GM12878 (cell line): ENCODE measurements around the gene MAD2L2.

ENCODE experiments used
- CEBPZ ChIP-seq: fragments of 150-350 bp; IDR thresholded peaks from 2 replicates; pipeline ENCODE4 v1.6.1; 2016; ENCODE audit warnings: low read depth, low read length
- CREB1 ChIP-seq: IDR thresholded peaks from 2 replicates; pipeline ENCODE4 v1.6.1; 2012; ENCODE audit warnings: low read depth, mild to moderate bottlenecking, inconsistent platforms
- CTCF ChIP-seq, 3 experiments: IDR thresholded peaks in 2 of 3; conservative IDR thresholded peaks in 1 of 3; 2 replicates each; pipeline ENCODE4 v1.5.1; 2011; ENCODE audit warnings: low read depth in 3 of 3, low read length in 3 of 3, mild to moderate bottlenecking in 3 of 3, control low read depth in 2 of 3, moderate library complexity in 2 of 3, inconsistent platforms in 1 of 3, mixed read lengths in 1 of 3; ENCODE audit not compliant: control insufficient read depth in 2 of 3, insufficient read depth in 1 of 3; ENCODE audit errors: extremely low read depth in 1 of 3
- MXI1 ChIP-seq: fragments of 150-350 bp; IDR thresholded peaks from 2 replicates; pipeline ENCODE4 v1.6.1; 2011; ENCODE audit warnings: low read depth, mild to moderate bottlenecking, inconsistent platforms, low read length, improper control_type of control experiment
- POLR2A ChIP-seq: IDR thresholded peaks from 2 replicates; pipeline ENCODE4 v1.6.1; 2011; ENCODE audit warnings: low read depth, mild to moderate bottlenecking, low read length
- POLR2AphosphoS5 ChIP-seq: IDR thresholded peaks from 2 replicates; pipeline ENCODE4 v1.6.1; 2011; ENCODE audit warnings: mild to moderate bottlenecking, low read length, inconsistent platforms
- RUNX3 ChIP-seq: IDR thresholded peaks from 2 replicates; pipeline ENCODE4 v1.6.1; 2012; ENCODE audit warnings: low read length, inconsistent platforms
- SUZ12 ChIP-seq: fragments of 200-600 bp; sonication (generic); IDR thresholded peaks from one replicate; pipeline ENCODE4 v1.6.1; 2018; ENCODE audit warnings: antibody characterized with exemption, mild to moderate bottlenecking; ENCODE audit not compliant: unreplicated experiment
- TCF12 ChIP-seq: IDR thresholded peaks from 2 replicates; pipeline ENCODE4 v1.6.1; 2011; ENCODE audit warnings: low read depth, mild to moderate bottlenecking, low read length
- ZSCAN29 ChIP-seq: fragments of 450-650 bp; IDR thresholded peaks from 2 replicates; pipeline ENCODE4 v1.6.1; 2017; ENCODE audit warnings: mild to moderate bottlenecking, moderate library complexity
- TF ChIP-seq, protein P1 (sequence below): IDR thresholded peaks from 2 replicates; pipeline ENCODE4 v1.6.1; 2011; ENCODE audit warnings: borderline replicate concordance, low read depth, mild to moderate bottlenecking, moderate library complexity, low read length; ENCODE audit not compliant: insufficient read depth, poor library complexity, severe bottlenecking

DNA sequence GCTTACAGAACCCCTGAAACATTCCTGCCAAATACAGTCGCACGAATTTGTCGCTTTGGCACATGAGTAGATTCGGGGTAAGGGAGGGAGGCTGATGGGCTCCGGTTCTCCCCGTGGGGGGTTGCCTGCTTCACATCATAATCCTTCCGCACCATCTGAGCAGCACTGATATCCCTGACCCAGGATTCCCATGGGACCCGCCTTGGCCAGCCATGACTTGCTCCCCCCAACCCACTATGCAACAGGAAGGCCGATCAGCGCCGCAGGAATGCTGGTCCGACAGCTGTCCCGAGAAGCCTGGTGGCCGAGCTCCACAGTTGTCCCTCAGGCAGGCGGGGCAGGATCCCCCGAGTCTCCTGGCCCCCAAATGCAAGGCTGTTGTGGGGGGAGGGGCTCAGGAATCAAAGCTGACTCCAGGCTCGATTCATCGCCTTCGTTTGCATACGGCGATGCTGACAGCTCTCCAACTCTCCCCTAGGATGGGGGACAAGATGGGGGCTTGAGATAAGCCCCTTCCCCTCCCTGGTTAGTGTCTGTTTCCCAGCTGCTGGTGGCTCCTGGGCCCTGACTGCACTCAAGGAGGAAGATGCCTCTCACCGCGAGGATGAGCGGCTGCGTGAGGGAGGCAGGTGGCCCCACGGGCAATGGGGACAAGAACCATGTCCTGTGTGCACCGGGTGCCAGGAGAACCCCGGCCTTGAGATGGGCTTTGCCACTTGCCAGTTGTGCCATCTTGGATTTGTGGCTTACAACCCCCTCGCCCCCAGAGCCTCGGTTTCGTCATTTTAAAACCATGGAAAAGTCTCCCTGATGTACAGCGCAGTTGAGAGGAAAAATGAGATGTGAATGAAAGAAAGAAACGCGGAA lies 19.9 kb upstream of the MAD2L2 start:
- TF ChIP-seq ZSCAN29 (no peak), CEBPZ (no peak), POLR2A (no peak), CREB1 (no peak), TCF12 (no peak), CTCF (IDR thresholded peaks at IDR 0.05 in 2 of 3, conservative IDR thresholded peaks at IDR 0.05 in 1 of 3; ENCODE audit: control insufficient read depth in 2 of 3, extremely low read depth in 1 of 3, insufficient read depth in 1 of 3, low read depth in 3 of 3, low read length in 3 of 3) (no peak), SUZ12 (no peak), RUNX3 (no peak), MXI1 (no peak), POLR2AphosphoS5 (no peak)
- TF ChIP-seq, protein P1, sequence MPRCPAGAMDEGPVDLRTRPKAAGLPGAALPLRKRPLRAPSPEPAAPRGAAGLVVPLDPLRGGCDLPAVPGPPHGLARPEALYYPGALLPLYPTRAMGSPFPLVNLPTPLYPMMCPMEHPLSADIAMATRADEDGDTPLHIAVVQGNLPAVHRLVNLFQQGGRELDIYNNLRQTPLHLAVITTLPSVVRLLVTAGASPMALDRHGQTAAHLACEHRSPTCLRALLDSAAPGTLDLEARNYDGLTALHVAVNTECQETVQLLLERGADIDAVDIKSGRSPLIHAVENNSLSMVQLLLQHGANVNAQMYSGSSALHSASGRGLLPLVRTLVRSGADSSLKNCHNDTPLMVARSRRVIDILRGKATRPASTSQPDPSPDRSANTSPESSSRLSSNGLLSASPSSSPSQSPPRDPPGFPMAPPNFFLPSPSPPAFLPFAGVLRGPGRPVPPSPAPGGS = no peak
